Activated CD4-positive, alpha-beta T cell treated with anti-CD3 and anti-CD28 coated beads, Interleukin-2, amount 10 ng/mL, durations not matched to agents 7 days and 5 days (primary cell): ENCODE data around the gene MED26. TPM values are rescaled to one million over a fixed set of nuclear protein-coding genes. Genes with fewer than 3 reads are reported as not detected.
A peak's percentile ranks its signal among the peaks of the same experiment; 100 is the strongest.

ENCODE experiments used
- CTCF ChIA-PET: fragments of 350-600 bp; sonication (Branson Sonifier 250); formaldehyde crosslinking; loops from one replicate; lab custom pipeline; 2021; ENCODE audit warnings: antibody characterized with exemption; lab: Charles Lee
- POLR2A ChIA-PET: fragments of 350-600 bp; sonication (Branson Sonifier 250); formaldehyde crosslinking; loops from one replicate; lab custom pipeline; 2021; ENCODE audit warnings: antibody characterized with exemption; lab: Charles Lee
- DNase-seq: peaks from one replicate; pipeline ENCODE4 v3.0.0-alpha.2; 2020
- H3K27ac Mint-ChIP-seq: one replicate; pipeline ENCODE4 v1.8.0; 2021; ENCODE audit warnings: mild to moderate bottlenecking, moderate library complexity, mixed read lengths
- H3K27me3 Mint-ChIP-seq: one replicate; pipeline ENCODE4 v1.8.0; 2021; ENCODE audit warnings: mixed read lengths
- H3K36me3 Mint-ChIP-seq: one replicate; pipeline ENCODE4 v1.8.0; 2021; ENCODE audit warnings: low read depth, mixed read lengths
- H3K4me1 Mint-ChIP-seq: one replicate; pipeline ENCODE4 v1.8.0; 2021; ENCODE audit warnings: mixed read lengths
- H3K4me3 Mint-ChIP-seq: one replicate; pipeline ENCODE4 v1.8.0; 2021; ENCODE audit warnings: mild to moderate bottlenecking, moderate library complexity, mixed read lengths
- H3K9me3 Mint-ChIP-seq: one replicate; pipeline ENCODE4 v1.8.0; 2021; ENCODE audit warnings: mixed read lengths
- total RNA-seq, 2 experiments: library from RNA; stranded (reverse); gene quantifications; one replicate each; pipeline ENCODE4 v1.2.3, GENCODE V29; 2021

Gene MED26
- total RNA-seq, 2 experiments from 2014 or later: 14.6 to 15.6 TPM

DNA sequence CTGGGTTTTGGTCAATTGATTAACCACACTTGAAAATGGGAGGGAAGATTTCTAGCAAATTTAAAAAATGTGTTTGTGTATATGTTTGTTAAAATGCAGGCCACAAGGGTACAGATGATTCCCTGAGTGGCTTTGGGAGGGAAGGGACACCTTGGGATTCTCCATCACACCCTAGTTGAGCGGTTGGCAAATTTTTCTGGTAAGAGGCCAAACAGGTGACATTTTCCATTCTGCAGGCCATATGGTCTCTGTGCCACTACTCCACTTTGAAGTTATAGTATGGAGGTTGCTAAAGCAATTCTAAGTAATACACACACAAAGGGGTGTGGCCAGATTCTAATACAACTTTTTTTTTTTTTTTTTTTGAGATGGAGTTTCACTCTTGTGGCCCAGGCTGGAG is 12.9 kb upstream of the MED26 start:
- no peak overlapping the region for H3K4me3 Mint-ChIP-seq
- no peaks in the 10 kb centered on the region for H3K9me3 Mint-ChIP-seq
- DNase-seq: no peak
- H3K27ac Mint-ChIP-seq: no peak overlapping the region
- H3K36me3 Mint-ChIP-seq: peaks cover 51% of the 10 kb centered on the region
- H3K4me1 Mint-ChIP-seq: peaks cover 22% of the 10 kb centered on the region
- ChIA-PET CTCF (interaction anchor here (1.3 to 1.5 kb wide), 2 partner anchors 11 to 65 kb away, joined by 3 read pairs; no protein-coding TSS in a partner anchor), POLR2A (no interaction called here)
- no peaks in the 10 kb centered on the region for H3K27me3 Mint-ChIP-seq

DNA sequence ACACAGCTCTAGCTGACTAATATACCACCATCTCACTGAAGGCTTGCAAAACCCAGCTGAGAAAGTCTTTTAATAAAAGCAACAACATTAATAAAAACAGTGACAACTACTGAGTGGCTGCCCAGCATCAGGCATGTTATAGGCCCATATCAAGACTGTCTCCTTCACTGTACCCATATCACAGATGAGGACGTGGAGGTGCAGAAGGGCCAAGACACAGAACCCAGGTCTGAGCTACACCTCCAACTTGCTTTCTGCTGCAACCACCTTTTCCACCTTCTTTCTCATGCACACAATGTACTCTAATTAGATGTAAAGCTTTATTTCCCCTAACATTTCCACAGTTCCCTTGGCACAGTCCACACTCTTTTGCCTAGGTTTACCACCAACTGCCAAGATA is 10.7 kb upstream of the MED26 start:
- no peak for DNase-seq
- Mint-ChIP-seq H3K4me1 (peaks cover 24% of the 10 kb centered on the region), H3K27ac (no peak overlapping the region), H3K27me3 (no peaks in the 10 kb centered on the region), H3K36me3 (peaks cover 40% of the 10 kb centered on the region), H3K9me3 (no peaks in the 10 kb centered on the region), H3K4me3 (no peak overlapping the region)
- ChIA-PET CTCF (interaction anchor here (0.7 to 1.0 kb wide), 2 partner anchors 10 to 93 kb away, joined by 3 to 4 read pairs; partner anchors contain the start of gene MED26), POLR2A (no interaction called here)

DNA sequence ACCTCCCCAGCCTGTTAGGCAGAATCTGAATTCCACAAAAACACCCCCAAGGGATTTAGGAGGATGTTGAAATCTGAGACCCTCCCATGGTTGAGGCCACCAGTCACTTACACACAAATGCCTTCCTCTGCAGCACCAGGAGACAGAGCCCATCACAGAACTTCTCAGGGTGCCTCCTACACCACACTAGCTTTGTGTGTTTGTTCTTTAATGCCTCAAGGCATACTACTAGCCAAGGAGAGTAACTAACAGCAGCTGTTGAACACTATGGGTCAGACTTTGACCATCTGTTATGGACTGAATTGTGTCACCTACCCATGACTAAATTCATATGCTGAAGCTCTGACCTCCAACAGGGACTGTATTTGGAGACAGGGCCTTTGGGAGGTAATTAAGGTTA is 9.5 kb upstream of the MED26 start:
- Mint-ChIP-seq H3K4me1 (peaks cover 27% of the 10 kb centered on the region), H3K36me3 (peaks cover 36% of the 10 kb centered on the region), H3K4me3 (no peak overlapping the region), H3K27me3 (no peaks in the 10 kb centered on the region), H3K27ac (no peak overlapping the region), H3K9me3 (no peaks in the 10 kb centered on the region)
- DNase-seq: no peak
- ChIA-PET CTCF (interaction anchor here (0.5 to 1.5 kb wide), 3 partner anchors 10 to 1700 kb away, joined by 3 read pairs; no protein-coding TSS in a partner anchor), POLR2A (no interaction called here)

DNA sequence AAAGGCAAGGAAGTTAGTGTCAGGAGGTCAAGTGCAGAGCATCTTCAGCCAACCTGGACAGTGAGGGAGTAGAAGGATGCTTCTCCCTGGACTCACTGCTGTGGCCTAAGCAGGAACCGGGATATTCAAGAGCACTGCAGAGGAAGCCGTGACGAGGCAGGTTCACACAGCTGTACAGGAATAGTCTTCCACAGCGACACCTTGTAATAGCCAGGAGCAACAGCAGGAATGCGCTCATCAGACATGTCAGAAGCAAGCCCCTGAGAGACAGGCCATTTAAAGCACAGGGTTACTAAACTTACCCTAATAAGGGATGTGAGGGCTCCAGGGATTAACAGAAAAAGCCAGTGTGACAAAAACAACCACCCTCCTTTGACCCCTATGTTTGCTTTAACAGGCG is 3.5 kb upstream of the MED26 start:
- H3K9me3 Mint-ChIP-seq: no peaks in the 10 kb centered on the region
- DNase-seq: no peak
- ChIA-PET CTCF (no interaction called here), POLR2A (no interaction called here)
- no peak overlapping the region for H3K4me3 Mint-ChIP-seq
- H3K4me1 Mint-ChIP-seq: peaks cover 37% of the 10 kb centered on the region
- H3K27ac Mint-ChIP-seq: no peak overlapping the region
- peaks cover 25% of the 10 kb centered on the region for H3K36me3 Mint-ChIP-seq
- H3K27me3 Mint-ChIP-seq: no peaks in the 10 kb centered on the region

DNA sequence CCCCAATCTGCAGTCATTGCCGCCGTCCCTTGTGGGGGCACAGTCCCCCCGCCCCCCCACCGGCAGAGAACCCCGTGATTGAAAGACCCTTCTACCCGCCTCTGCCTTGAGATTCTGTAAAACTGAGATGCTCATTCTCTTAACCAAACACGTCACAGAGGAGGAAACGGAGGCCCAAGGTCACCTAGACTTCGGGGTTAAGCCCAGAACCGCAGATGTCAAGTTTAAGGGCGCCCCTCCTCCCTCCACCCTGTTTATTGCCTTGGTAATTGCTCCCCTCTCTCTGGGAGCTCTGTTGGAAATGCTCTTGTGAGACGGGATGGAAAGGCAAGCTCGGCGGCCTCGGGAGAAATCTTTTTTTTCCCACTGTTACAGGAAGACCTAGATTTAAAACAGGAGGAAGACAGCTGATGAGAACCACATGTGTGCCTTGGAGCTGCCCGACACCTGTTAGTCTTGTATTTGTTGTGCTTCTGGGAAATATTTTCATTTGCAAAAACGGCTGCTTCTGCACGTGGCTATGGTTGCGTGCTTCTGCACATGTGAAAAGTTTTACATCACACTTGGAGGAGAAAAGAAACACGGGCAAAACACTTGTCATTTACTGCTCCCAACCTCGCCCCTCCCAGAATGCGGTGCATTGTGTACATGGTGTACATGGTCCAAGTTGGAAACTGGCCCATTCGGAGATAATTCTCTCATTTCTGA is 1.1 kb upstream of the MED26 start:
- no peak for DNase-seq
- Mint-ChIP-seq H3K36me3 (peaks cover 29% of the 10 kb centered on the region), H3K27me3 (no peaks in the 10 kb centered on the region), H3K4me1 (peaks cover 56% of the 10 kb centered on the region), H3K27ac (peak overlapping the region; percentile 100), H3K9me3 (no peaks in the 10 kb centered on the region), H3K4me3 (peak overlapping the region; percentile 99)
- ChIA-PET POLR2A (interaction anchor here (0.6 to 1.3 kb wide), 2 partner anchors 45 to 198 kb away, joined by 3 read pairs; no protein-coding TSS in a partner anchor), CTCF (interaction anchor here (0.6 to 1.4 kb wide), 3 partner anchors 9 to 466 kb away, joined by 3 read pairs; no protein-coding TSS in a partner anchor)

- peak overlapping the region; percentile 90 for H3K4me3 Mint-ChIP-seq
- H3K27me3 Mint-ChIP-seq: no peaks in the 10 kb centered on the region
- ChIA-PET POLR2A (interaction anchor here (0.7 to 1.3 kb wide), 4 partner anchors 10 to 43 kb away, joined by 3 to 5 read pairs (median 4); no protein-coding TSS in a partner anchor), CTCF (interaction anchor here (1.0 to 1.4 kb wide), 4 partner anchors 10 to 44 kb away, joined by 3 to 5 read pairs (median 3); no protein-coding TSS in a partner anchor)
- DNase-seq: no peak
- H3K27ac Mint-ChIP-seq: peak overlapping the region; percentile 89
- no peaks in the 10 kb centered on the region for H3K9me3 Mint-ChIP-seq
- H3K36me3 Mint-ChIP-seq: peaks cover 30% of the 10 kb centered on the region
- H3K4me1 Mint-ChIP-seq: peaks cover 53% of the 10 kb centered on the region
Observed at GRCh38 chr19:16627928-16628182, 149 bp downstream of the MED26 start.

DNA sequence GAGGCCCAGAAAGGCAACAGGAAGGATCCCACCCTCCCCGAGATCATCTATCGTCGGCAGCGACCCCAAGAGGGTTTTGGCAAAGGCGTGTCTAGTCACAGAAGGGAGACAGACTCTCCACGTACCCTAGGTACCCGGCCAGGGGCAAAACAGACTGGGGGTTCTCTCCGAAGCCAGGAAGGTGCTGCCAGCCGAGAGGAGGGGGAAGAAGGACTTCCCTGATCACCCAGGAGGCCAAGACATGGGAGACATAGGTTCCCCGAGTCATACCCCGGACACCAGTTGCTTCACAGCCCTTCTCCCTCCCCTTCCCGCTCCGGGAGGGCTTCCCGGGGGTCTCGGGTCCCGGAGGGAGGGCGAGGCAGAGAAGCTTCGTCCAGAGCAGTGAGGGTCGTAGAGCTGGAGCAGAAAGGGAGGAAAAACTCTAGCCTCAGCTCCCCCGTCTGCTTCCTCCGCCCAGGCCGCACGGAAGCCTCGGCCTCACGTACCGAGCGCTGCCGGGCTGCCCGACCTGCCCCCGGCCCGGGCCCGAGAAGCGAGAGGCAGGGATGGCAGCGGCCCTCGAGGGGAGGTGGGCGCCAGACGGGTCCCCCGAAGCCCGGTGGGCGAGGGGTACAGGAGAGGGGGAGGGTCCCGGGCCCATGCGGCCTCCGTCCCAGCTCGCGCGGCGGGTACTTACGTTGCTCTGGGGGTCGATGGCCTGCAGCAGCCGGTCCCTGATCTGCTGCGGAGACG is 644 bp downstream of the MED26 start:
- ChIA-PET CTCF (interaction anchor here (0.8 to 1.7 kb wide), 6 partner anchors 9 to 84 kb away, joined by 3 to 5 read pairs (median 3); no protein-coding TSS in a partner anchor), POLR2A (interaction anchor here (1.0 to 1.3 kb wide), 3 partner anchors 29 to 43 kb away, joined by 3 to 5 read pairs (median 4); no protein-coding TSS in a partner anchor)
- Mint-ChIP-seq H3K9me3 (no peaks in the 10 kb centered on the region), H3K27me3 (no peaks in the 10 kb centered on the region), H3K36me3 (peaks cover 28% of the 10 kb centered on the region), H3K4me3 (peak overlapping the region; percentile 90), H3K27ac (peak overlapping the region; percentile 89), H3K4me1 (peaks cover 48% of the 10 kb centered on the region)
- peak; percentile 23 for DNase-seq

DNA sequence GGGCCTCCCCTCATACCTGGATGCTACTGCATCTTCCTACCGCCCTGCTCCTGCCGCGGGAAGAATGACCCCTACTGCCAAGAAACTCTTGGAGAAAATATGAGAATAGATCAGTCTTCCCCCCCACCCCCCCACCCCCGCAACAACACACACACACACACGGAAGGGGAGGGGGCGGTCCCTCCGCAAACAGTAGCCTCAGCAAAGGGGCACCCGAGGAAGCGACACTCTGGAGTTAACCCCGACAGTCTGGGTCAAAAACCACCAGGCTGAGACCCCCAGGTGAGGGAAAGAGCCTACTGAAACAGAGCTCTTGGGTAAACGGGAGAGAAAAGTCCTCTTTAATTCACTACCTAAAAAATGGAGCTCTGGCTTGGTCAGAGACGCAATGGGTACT is 1.2 kb downstream of the MED26 start:
- H3K36me3 Mint-ChIP-seq: peaks cover 24% of the 10 kb centered on the region
- H3K4me3 Mint-ChIP-seq: peak overlapping the region; percentile 90
- ChIA-PET POLR2A (interaction anchor here (1.0 kb wide), 1 partner anchor 29 kb away, joined by 4 read pairs; no protein-coding TSS in a partner anchor), CTCF (interaction anchor here (0.8 to 1.7 kb wide), 5 partner anchors 9 to 84 kb away, joined by 3 to 5 read pairs (median 3); no protein-coding TSS in a partner anchor)
- peak overlapping the region; percentile 89 for H3K27ac Mint-ChIP-seq
- H3K4me1 Mint-ChIP-seq: peaks cover 44% of the 10 kb centered on the region
- H3K27me3 Mint-ChIP-seq: no peaks in the 10 kb centered on the region
- DNase-seq: no peak
- H3K9me3 Mint-ChIP-seq: no peaks in the 10 kb centered on the region

DNA sequence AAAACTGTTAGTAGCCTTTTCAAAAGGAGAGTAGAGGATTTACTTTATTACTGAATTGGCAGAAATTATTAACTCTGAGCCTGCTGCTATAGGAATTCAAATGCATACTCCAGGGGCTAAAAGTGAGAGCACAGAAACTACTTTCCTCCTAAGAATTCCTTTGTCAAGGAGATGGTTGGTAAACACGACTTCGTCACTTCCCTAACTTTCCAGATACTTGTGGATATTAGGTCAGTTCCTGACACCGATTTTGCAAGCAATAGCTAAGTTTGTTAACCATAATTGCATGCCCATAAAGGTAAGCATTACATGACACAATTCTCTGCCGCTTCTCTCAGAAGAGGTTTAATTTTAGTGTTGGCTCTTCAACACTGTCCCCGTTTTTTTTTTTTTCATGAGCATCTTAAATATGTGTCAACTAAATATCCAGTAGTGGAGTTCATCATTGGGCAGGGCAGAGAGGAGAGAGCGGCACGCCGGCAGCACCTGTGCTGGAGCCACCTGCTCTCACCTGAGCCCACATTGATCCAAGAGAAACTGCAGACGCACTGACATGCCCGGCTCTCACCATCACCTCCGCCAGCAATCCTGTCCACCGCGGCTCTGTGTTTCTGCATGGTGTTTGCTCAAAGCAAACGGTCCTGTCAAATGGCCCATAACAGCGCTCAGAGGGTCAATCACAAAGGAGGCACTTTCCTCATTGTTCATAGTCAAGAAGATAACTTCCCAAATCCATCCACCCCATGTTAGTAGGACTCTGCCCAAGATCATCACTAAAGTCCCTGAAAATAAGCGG is 2.6 kb downstream of the MED26 start:
- H3K27ac Mint-ChIP-seq: peak overlapping the region; percentile 89
- ChIA-PET POLR2A (no interaction called here), CTCF (interaction anchor here (0.6 to 1.7 kb wide), 4 partner anchors 10 to 616 kb away, joined by 3 to 7 read pairs (median 4); no protein-coding TSS in a partner anchor)
- no peak overlapping the region for H3K4me3 Mint-ChIP-seq
- no peaks in the 10 kb centered on the region for H3K9me3 Mint-ChIP-seq
- peaks cover 45% of the 10 kb centered on the region for H3K4me1 Mint-ChIP-seq
- H3K36me3 Mint-ChIP-seq: peaks cover 13% of the 10 kb centered on the region
- no peaks in the 10 kb centered on the region for H3K27me3 Mint-ChIP-seq
- DNase-seq: no peak

DNA sequence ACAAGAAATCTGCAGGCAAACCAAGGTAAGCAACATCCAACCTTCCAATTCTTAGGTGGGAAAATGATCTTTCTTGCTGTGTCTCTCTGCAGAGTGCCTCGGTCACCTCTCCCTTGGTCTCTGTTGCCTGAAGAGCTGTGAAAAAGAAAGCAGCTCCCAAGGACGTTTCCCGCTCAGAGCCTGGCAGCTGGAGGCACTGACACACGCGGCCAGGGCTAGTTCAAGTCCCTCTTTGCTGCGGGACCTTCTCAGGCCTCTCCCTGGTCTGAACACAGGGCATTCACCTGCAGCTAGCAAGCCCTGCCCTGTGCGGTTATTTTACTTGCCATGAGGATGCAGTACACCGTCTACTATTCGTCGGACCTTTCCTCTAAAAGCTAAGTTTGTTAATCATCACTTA is 3.8 kb downstream of the MED26 start:
- CTCF ChIA-PET: interaction anchor here (0.6 to 1.7 kb wide), 7 partner anchors 9 to 795 kb away, joined by 3 to 7 read pairs (median 3); no protein-coding TSS in a partner anchor

DNA sequence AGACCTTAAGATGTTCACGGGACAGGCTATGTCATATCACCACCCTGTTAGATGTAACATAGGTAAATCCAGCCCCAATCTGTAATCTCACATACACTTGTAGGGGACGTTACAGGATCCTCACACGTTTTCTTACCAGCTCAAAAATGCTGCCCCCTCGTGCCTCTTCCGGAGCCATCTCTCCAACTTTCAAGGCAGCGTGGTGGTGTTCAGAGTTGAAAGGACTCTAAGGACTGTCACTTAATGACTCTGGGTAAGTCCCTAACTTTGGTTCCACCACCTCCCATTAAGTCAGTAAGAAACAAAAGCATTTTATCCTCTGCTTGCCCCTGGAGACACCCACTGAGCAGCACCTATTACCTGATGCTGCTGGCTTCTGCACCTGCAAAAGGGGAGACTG is 4.4 kb downstream of the MED26 start:
- H3K9me3 Mint-ChIP-seq: no peaks in the 10 kb centered on the region
- POLR2A ChIA-PET: no interaction called here
- no peak for DNase-seq
- CTCF ChIA-PET: interaction anchor here (1.7 kb wide), 1 partner anchor 36 kb away, joined by 4 read pairs; no protein-coding TSS in a partner anchor
- no peaks in the 10 kb centered on the region for H3K27me3 Mint-ChIP-seq
- H3K27ac Mint-ChIP-seq: peak overlapping the region; percentile 31
- no peak overlapping the region for H3K4me3 Mint-ChIP-seq
- H3K36me3 Mint-ChIP-seq: peaks cover 11% of the 10 kb centered on the region
- H3K4me1 Mint-ChIP-seq: peaks cover 43% of the 10 kb centered on the region

More for the DNA sequence above, 3.8 kb downstream of the MED26 start:
- Mint-ChIP-seq H3K27ac (no peak overlapping the region), H3K4me1 (peaks cover 44% of the 10 kb centered on the region), H3K4me3 (no peak overlapping the region), H3K9me3 (no peaks in the 10 kb centered on the region), H3K27me3 (no peaks in the 10 kb centered on the region), H3K36me3 (peaks cover 11% of the 10 kb centered on the region)
- POLR2A ChIA-PET: no interaction called here
- no peak for DNase-seq

DNA sequence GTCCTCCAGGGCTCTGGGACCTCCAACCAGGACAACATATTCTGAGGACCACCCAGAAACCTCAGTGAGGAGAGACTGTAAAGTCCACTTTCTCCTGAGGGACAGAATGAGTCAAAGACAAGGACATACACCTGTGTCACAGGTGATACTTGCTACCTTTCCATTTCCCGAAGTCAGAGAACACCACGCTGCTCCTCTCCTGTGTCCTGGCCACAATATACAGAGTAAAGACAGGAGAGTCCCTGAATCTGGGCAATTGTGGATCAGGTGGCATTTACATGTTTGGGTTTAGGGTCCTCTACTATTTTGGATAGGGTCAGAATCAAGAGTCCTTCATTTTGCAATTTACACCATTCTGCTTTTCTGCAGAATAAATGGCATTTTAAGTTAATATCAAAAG is 4.9 kb downstream of the MED26 start:
- H3K27me3 Mint-ChIP-seq: no peaks in the 10 kb centered on the region
- ChIA-PET CTCF (no interaction called here), POLR2A (no interaction called here)
- H3K36me3 Mint-ChIP-seq: peaks cover 11% of the 10 kb centered on the region
- peaks cover 43% of the 10 kb centered on the region for H3K4me1 Mint-ChIP-seq
- no peak overlapping the region for H3K27ac Mint-ChIP-seq
- H3K9me3 Mint-ChIP-seq: no peaks in the 10 kb centered on the region
- DNase-seq: no peak
- no peak overlapping the region for H3K4me3 Mint-ChIP-seq
